ENCODE results near the gene SMCHD1. TPM values are rescaled to one million over a fixed set of nuclear protein-coding genes. Genes with fewer than 3 reads are reported as not detected.
"Not testable (repeated sequence)": the region's sequence is repeated elsewhere in the genome, so short reads cannot be mapped to it uniquely, and the experiment has no call there.

The SMCHD1 gene
- total and polyA plus RNA-seq, 4 donors, result 4.4 to 49.0 (median 25.4) TPM

- Histone ChIP-seq H3K4me1 (ENCODE audit: control insufficient read depth in 4 of 4, insufficient read depth in 4 of 4, low read length in 3 of 4) (no peaks in the 10 kb centered on the region), H3K9me3 (ENCODE audit: control insufficient read depth in 4 of 4, low read length in 3 of 4) (no peaks in the 10 kb centered on the region), H3K9ac (ENCODE audit: low read depth in 1 of 2, low read length in 2 of 2) (no peak overlapping the region), H3K27me3 (ENCODE audit: control insufficient read depth in 4 of 4, insufficient read depth in 4 of 4, low read length in 3 of 4) (no peaks in the 10 kb centered on the region), H3K27ac (ENCODE audit: low read depth in 1 of 2, low read length in 2 of 2) (no peak overlapping the region), H3K4me3 (ENCODE audit: low read depth in 1 of 3, low read length in 3 of 3) (no peak overlapping the region), H3K36me3 (ENCODE audit: control insufficient read depth in 4 of 4, insufficient read depth in 3 of 4, low read depth in 1 of 4, low read length in 3 of 4) (peaks cover 5 to 57% (median 45%) of the 10 kb centered on the region in 4 donors)
- TF ChIP-seq TAF1 (conservative IDR thresholded peaks at IDR 0.05) (no peak), SP1 (IDR thresholded peaks at IDR 0.05) (no peak), CTCF (IDR thresholded peaks at IDR 0.05; ENCODE audit: low read depth, low read length, missing input control) (no peak), RXRA (IDR thresholded peaks at IDR 0.05) (no peak), HNF4A (conservative IDR thresholded peaks at IDR 0.05) (no peak)
- 87% methylated on average over 3 of the region's 3 CpGs for WGBS
- no peak for DNase-seq (ENCODE audit: low spot score)
Measured at GRCh38 chr18:2736823-2737222, 81.3 kb downstream of the SMCHD1 start.

DNA sequence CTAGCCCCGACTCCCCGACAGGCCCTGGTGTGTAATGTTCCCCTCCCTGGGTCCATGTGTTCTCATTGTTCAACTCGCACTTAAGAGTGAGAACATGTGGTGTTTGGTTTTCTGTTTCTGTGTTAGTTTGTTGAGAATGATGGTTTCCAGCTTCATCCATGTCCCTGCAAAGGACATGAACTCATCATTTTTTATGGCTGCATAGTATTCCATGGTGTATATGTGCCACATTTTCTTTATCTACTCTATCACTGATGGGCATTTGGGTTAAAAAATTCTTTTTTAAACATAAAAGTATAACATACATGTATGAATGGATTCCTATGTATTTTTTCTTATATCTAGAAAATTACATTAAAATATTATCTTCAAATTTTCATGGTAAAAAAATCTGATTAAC is 84.6 kb downstream of the SMCHD1 start:
- not testable (repeated sequence) for H3K27ac ChIP-seq (ENCODE audit: low read depth in 1 of 2, low read length in 2 of 2); H3K9ac ChIP-seq (ENCODE audit: low read depth in 1 of 2, low read length in 2 of 2); H3K9me3 ChIP-seq (ENCODE audit: control insufficient read depth in 4 of 4, low read length in 3 of 4); H3K4me1 ChIP-seq (ENCODE audit: control insufficient read depth in 4 of 4, insufficient read depth in 4 of 4, low read length in 3 of 4); H3K4me3 ChIP-seq (ENCODE audit: low read depth in 1 of 3, low read length in 3 of 3); H3K27me3 ChIP-seq (ENCODE audit: control insufficient read depth in 4 of 4, insufficient read depth in 4 of 4, low read length in 3 of 4); DNase-seq (ENCODE audit: low spot score)
- 99% methylated on average over 3 of the region's 3 CpGs for WGBS
- peaks cover 8 to 46% (median 31%) of the 10 kb centered on the region in 4 donors for H3K36me3 ChIP-seq (ENCODE audit: control insufficient read depth in 4 of 4, insufficient read depth in 3 of 4, low read depth in 1 of 4, low read length in 3 of 4)

DNA sequence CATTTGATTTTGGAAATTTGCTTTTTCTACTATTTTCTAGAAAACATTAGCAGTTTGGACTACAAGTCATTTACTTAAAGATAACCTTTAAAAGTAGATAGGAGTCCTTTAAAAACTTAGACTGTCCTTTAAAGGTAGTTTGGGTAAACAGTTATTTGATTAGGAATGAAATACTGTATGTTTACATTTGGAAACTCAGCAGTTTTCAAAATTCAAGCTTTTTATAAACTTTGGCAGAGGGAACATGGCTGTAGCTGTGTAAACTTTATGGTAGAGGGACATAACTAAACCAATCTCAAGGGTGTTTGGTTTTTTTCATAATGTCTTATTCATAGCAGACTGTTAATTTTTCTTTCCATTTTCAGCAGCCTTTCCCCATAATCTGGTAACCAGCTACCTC is 90.7 kb downstream of the SMCHD1 start:
- Histone ChIP-seq H3K9ac (ENCODE audit: low read depth in 1 of 2, low read length in 2 of 2) (no peak overlapping the region), H3K4me1 (ENCODE audit: control insufficient read depth in 4 of 4, insufficient read depth in 4 of 4, low read length in 3 of 4) (no peaks in the 10 kb centered on the region), H3K27ac (ENCODE audit: low read depth in 1 of 2, low read length in 2 of 2) (no peak overlapping the region), H3K27me3 (ENCODE audit: control insufficient read depth in 4 of 4, insufficient read depth in 4 of 4, low read length in 3 of 4) (no peaks in the 10 kb centered on the region), H3K9me3 (ENCODE audit: control insufficient read depth in 4 of 4, low read length in 3 of 4) (no peaks in the 10 kb centered on the region), H3K4me3 (ENCODE audit: low read depth in 1 of 3, low read length in 3 of 3) (no peak overlapping the region), H3K36me3 (ENCODE audit: control insufficient read depth in 4 of 4, insufficient read depth in 3 of 4, low read depth in 1 of 4, low read length in 3 of 4) (peaks cover 4 to 55% (median 36%) of the 10 kb centered on the region in 4 donors)
- no peak for TF ChIP-seq REST (IDR thresholded peaks at IDR 0.05)
- no peak for TF ChIP-seq MAX (IDR thresholded peaks at IDR 0.05)
- TF ChIP-seq GABPA (IDR thresholded peaks at IDR 0.05 in 1 of 2, conservative IDR thresholded peaks at IDR 0.05 in 1 of 2), result no peak
- no peak for TF ChIP-seq CTCF (IDR thresholded peaks at IDR 0.05; ENCODE audit: low read depth, low read length, missing input control)
- no peak for TF ChIP-seq JUND (IDR thresholded peaks at IDR 0.05)
- no peak for TF ChIP-seq YY1 (IDR thresholded peaks at IDR 0.05)
- TF ChIP-seq FOXA1 (IDR thresholded peaks at IDR 0.05), result no peak
- TF ChIP-seq HNF4G (IDR thresholded peaks at IDR 0.05), result no peak
- no peak for TF ChIP-seq HNF4A (conservative IDR thresholded peaks at IDR 0.05)
- TF ChIP-seq SP1 (IDR thresholded peaks at IDR 0.05), result no peak
- TF ChIP-seq FOXA2 (IDR thresholded peaks at IDR 0.05), result no peak
- TF ChIP-seq, protein P1, sequence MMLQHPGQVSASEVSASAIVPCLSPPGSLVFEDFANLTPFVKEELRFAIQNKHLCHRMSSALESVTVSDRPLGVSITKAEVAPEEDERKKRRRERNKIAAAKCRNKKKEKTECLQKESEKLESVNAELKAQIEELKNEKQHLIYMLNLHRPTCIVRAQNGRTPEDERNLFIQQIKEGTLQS (IDR thresholded peaks at IDR 0.05), result no peak
- TF ChIP-seq TAF1 (conservative IDR thresholded peaks at IDR 0.05), result no peak
- TF ChIP-seq NR2F2 (IDR thresholded peaks at IDR 0.05), result no peak
- no peak for TF ChIP-seq RXRA (IDR thresholded peaks at IDR 0.05)
- no peak for TF ChIP-seq RAD21 (IDR thresholded peaks at IDR 0.05)
- TF ChIP-seq EGR1 (IDR thresholded peaks at IDR 0.05; ENCODE audit: low read depth in 2 of 2), result no peak
- DNase-seq (ENCODE audit: low spot score), result no peak

Measured in liver (tissue), 9 donors.